Activated T-cell treated with anti-CD3 and anti-CD28 coated beads, Interleukin-2, amount 50 U/mL, for 24 hours (primary cell): Measurements from ENCODE around the gene ANKRD24.
"Not testable (repeated sequence)": the region's sequence is repeated elsewhere in the genome, so short reads cannot be mapped to it uniquely, and the experiment has no call there.

ENCODE experiments used
- DNase-seq: peaks from one replicate; pipeline ENCODE4 v3.0.0-alpha.2; 2020
- H3K27ac Mint-ChIP-seq: 2 replicates; pipeline ENCODE4 v1.8.0; 2020; ENCODE audit warnings: mild to moderate bottlenecking, mixed read lengths
- H3K27me3 Mint-ChIP-seq: 2 replicates; pipeline ENCODE4 v1.8.0; 2020; ENCODE audit warnings: mixed read lengths
- H3K36me3 Mint-ChIP-seq: 2 replicates; pipeline ENCODE4 v1.8.0; 2020; ENCODE audit warnings: low read depth, mixed read lengths
- H3K4me1 Mint-ChIP-seq: 2 replicates; pipeline ENCODE4 v1.8.0; 2020; ENCODE audit warnings: low read depth, mixed read lengths
- H3K4me3 Mint-ChIP-seq: 2 replicates; pipeline ENCODE4 v1.8.0; 2020; ENCODE audit warnings: mild to moderate bottlenecking, moderate library complexity, mixed read lengths
- H3K9me3 Mint-ChIP-seq: 2 replicates; pipeline ENCODE4 v1.8.0; 2020; ENCODE audit warnings: mixed read lengths

The ANKRD24 gene

GRCh38 chr19:4182084-4182810 is at the start of gene ANKRD24, which contains the start of gene SIRT6:
Gene ANKRD24, plus strand, starts transcription at chr19:4182689. Its CDS starts 3,737 bp downstream, at chr19:4186426.
Gene SIRT6, minus strand, starts transcription at chr19:4182563. Its CDS starts 24 bp downstream, at chr19:4182539.
- DNase-seq = peak; percentile 96
- Mint-ChIP-seq H3K36me3 (peaks cover 35% of the 10 kb centered on the region), H3K4me3 (peak within 1 kb of the TSS; percentile 99), H3K27me3 (no peaks in the 10 kb centered on the region), H3K4me1 (peaks cover 38% of the 10 kb centered on the region), H3K9me3 (no peaks in the 10 kb centered on the region), H3K27ac (peak within 1 kb of the TSS; percentile 98)

DNA sequence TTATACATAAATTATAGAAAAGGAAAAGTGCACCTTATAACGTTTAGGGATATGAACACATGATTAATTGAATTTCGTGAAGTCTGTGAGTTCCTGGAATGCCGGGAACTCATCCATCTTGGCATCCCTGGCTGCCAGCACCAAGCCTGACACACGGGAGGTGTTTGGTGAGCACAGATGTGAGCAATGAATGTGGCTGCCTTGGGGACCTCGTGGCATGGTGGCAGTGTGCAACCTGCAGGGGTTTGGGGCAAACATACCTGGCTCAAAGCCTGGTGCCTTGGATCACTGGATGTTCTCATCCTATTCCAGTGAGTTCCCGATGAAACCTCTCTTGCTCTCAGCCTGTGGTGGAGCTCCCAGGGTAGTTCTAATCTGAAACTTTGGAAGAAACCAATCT is 48.1 kb upstream of the ANKRD24 start:
- H3K4me3 Mint-ChIP-seq = no peak overlapping the region
- H3K4me1 Mint-ChIP-seq = peaks cover under 1% of the 10 kb centered on the region
- no peaks in the 10 kb centered on the region for H3K36me3 Mint-ChIP-seq
- H3K27me3 Mint-ChIP-seq = no peaks in the 10 kb centered on the region
- DNase-seq = no peak
- H3K9me3 Mint-ChIP-seq = no peaks in the 10 kb centered on the region
- no peak overlapping the region for H3K27ac Mint-ChIP-seq

GRCh38 chr19:4135386-4135785 is 47.1 kb upstream of the ANKRD24 start:
- not testable (repeated sequence) for H3K4me3 Mint-ChIP-seq, H3K36me3 Mint-ChIP-seq

DNA sequence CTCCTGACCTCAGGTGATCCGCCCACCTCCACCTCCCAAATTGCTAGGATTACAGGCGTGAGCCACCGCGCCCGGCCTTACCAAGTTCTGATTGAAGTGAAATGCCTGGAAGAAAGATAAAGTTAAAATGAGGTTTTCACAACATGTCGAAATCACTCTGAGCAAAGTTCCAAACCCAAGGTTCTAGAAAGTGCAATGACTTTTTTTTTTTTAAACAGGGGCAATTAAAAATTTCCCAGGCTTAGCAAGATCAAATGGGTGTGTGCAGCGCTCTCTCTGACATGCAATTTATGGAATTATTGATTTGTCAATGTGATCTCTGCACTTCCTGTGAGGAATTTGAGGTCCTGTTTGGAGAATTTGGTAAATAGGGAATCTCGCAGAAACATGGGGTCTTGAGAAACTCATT is 45.8 kb upstream of the ANKRD24 start:
- Mint-ChIP-seq H3K4me1 (peaks cover 10% of the 10 kb centered on the region), H3K4me3 (no peak overlapping the region), H3K9me3 (no peaks in the 10 kb centered on the region), H3K27me3 (no peaks in the 10 kb centered on the region), H3K36me3 (no peaks in the 10 kb centered on the region), H3K27ac (no peak overlapping the region)
- no peak for DNase-seq

More at GRCh38 chr19:4135386-4135785, 47.1 kb upstream of the ANKRD24 start:
- H3K4me1 Mint-ChIP-seq, DNase-seq, H3K27ac Mint-ChIP-seq, H3K9me3 Mint-ChIP-seq, H3K27me3 Mint-ChIP-seq: not testable (repeated sequence)

- H3K27me3 Mint-ChIP-seq = no peaks in the 10 kb centered on the region
- no peaks in the 10 kb centered on the region for H3K36me3 Mint-ChIP-seq
These were observed 44.0 kb upstream of the ANKRD24 start for GRCh38 chr19:4138445-4138844.

GRCh38 chr19:4139614-4140236 is 42.8 kb upstream of the ANKRD24 start:
- no peaks in the 10 kb centered on the region for H3K9me3 Mint-ChIP-seq
- H3K27ac Mint-ChIP-seq = no peak overlapping the region
- no peak overlapping the region for H3K4me3 Mint-ChIP-seq

More at GRCh38 chr19:4138445-4138844, 44.0 kb upstream of the ANKRD24 start:
- H3K4me1 Mint-ChIP-seq = peaks cover 10% of the 10 kb centered on the region
- no peaks in the 10 kb centered on the region for H3K9me3 Mint-ChIP-seq
- H3K27ac Mint-ChIP-seq = no peak overlapping the region
- DNase-seq = no peak
- no peak overlapping the region for H3K4me3 Mint-ChIP-seq

DNA sequence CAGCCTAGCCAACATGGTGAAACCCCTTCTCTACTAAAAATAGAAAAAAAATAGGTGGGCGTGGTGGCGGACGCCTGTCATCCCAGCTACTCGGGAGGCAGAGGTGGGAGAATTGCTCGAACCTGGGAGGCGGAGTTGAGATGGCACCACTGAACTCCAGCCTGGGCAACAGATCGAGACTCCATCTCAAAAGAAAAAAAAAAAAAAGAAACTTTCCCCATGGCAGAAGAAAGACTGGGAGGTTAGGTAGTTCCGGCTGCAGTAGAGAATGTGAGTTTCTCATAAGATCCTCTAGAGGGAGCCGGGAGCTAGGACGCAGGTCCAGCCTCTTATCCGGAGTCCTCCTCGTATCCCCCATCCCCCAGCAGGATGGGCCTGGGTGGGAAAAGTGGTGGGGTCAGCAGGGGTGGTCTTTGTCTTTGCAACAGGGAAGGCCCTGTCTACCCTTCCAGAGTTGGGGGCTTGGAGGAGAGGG is 42.2 kb upstream of the ANKRD24 start:
- Mint-ChIP-seq H3K4me3 (peak overlapping the region; percentile 31), H3K27me3 (peaks cover 4% of the 10 kb centered on the region), H3K4me1 (peaks cover 10% of the 10 kb centered on the region), H3K27ac (no peak overlapping the region), H3K9me3 (no peaks in the 10 kb centered on the region), H3K36me3 (no peaks in the 10 kb centered on the region)
- DNase-seq = peak; percentile 54

More at GRCh38 chr19:4139614-4140236, 42.8 kb upstream of the ANKRD24 start:
- peaks cover 10% of the 10 kb centered on the region for H3K4me1 Mint-ChIP-seq
- peaks cover 3% of the 10 kb centered on the region for H3K27me3 Mint-ChIP-seq
- H3K36me3 Mint-ChIP-seq = no peaks in the 10 kb centered on the region
- peak; percentile 94 for DNase-seq

- not testable (repeated sequence) for H3K36me3 Mint-ChIP-seq, H3K27ac Mint-ChIP-seq, H3K9me3 Mint-ChIP-seq, DNase-seq, H3K4me3 Mint-ChIP-seq
- peaks cover 12% of the 10 kb centered on the region for H3K4me1 Mint-ChIP-seq
- peaks cover 12% of the 10 kb centered on the region for H3K27me3 Mint-ChIP-seq
These were observed 39.6 kb upstream of the ANKRD24 start for GRCh38 chr19:4142916-4143315.

GRCh38 chr19:4144666-4145249 is 37.7 kb upstream of the ANKRD24 start:
- Mint-ChIP-seq H3K9me3 (no peaks in the 10 kb centered on the region), H3K4me3 (no peak overlapping the region), H3K36me3 (no peaks in the 10 kb centered on the region), H3K27ac (no peak overlapping the region), H3K27me3 (peaks cover 12% of the 10 kb centered on the region), H3K4me1 (peaks cover 8% of the 10 kb centered on the region)
- no peak for DNase-seq

- Mint-ChIP-seq H3K4me3 (no peak overlapping the region), H3K4me1 (peaks cover 2% of the 10 kb centered on the region), H3K36me3 (no peaks in the 10 kb centered on the region), H3K27me3 (peaks cover 9% of the 10 kb centered on the region), H3K27ac (no peak overlapping the region), H3K9me3 (no peaks in the 10 kb centered on the region)
- DNase-seq = no peak
These were observed 32.8 kb upstream of the ANKRD24 start for GRCh38 chr19:4149518-4150288.

DNA sequence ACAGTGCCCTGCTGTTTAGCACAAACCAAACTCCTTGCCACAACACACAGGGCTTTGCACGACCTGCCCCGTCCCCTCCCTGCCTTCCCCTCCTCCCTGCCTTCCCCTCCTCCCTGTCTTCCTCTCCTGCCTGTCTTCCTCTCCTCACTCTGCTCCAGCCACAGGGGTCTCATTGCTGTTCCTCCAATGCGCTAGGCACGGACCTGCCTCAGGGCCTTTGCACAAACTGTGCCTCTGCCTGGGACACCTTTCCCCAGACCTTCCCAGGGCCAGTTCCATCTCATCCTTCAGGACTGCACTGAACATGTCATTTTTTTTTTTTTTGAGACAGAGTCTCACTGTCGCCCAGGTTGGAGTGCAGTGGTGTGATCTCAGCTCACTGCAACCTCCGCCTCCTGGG is 30.9 kb upstream of the ANKRD24 start:
- DNase-seq = no peak
- H3K36me3 Mint-ChIP-seq = no peaks in the 10 kb centered on the region
- H3K4me3 Mint-ChIP-seq = no peak overlapping the region
- no peaks in the 10 kb centered on the region for H3K4me1 Mint-ChIP-seq
- no peaks in the 10 kb centered on the region for H3K9me3 Mint-ChIP-seq
- no peak overlapping the region for H3K27ac Mint-ChIP-seq
- H3K27me3 Mint-ChIP-seq = peaks cover 3% of the 10 kb centered on the region

DNA sequence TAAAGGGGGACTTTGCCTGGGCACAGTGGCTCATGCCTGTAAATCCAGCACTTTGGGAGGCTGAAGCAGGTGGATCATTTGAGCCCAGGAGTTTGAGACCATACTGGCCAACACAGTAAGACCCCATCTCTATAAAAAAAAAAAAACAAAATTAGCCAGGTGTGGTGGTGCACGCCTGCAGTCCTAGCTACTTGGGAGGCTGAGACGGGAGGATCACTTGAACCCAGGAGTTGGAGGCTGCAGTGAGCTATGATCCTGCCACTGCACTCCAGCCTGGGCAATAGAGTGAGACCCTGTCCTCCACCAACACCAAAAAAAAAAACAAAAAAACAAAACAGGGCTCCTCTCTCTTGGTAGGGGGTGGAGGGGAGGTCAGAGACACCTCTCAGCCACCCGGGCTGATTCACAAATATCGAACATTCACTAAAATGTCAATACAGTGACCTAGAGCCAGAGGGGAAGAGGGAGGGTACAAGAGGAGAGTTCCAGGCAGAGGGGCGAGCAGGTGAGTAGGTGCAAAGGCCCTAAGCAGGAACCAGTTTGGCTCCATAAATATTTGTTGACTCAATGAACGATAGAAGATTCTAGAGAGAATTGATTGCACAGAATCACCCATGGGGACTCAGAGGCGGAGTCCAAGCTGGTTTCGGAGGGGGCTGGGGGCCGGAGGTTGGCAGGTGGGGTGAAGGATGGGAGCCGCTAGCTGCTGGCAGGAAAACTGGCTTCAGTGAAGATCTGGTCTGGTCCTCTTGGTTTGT is 30.1 kb upstream of the ANKRD24 start:
- Mint-ChIP-seq H3K4me3 (no peak overlapping the region), H3K4me1 (no peaks in the 10 kb centered on the region), H3K36me3 (no peaks in the 10 kb centered on the region), H3K9me3 (no peaks in the 10 kb centered on the region), H3K27ac (no peak overlapping the region), H3K27me3 (peaks cover under 1% of the 10 kb centered on the region)
- no peak for DNase-seq

- no peak overlapping the region for H3K27ac Mint-ChIP-seq
- no peaks in the 10 kb centered on the region for H3K36me3 Mint-ChIP-seq
- H3K9me3 Mint-ChIP-seq = no peaks in the 10 kb centered on the region
- no peaks in the 10 kb centered on the region for H3K27me3 Mint-ChIP-seq
- H3K4me3 Mint-ChIP-seq = no peak overlapping the region
- no peak for DNase-seq
- no peaks in the 10 kb centered on the region for H3K4me1 Mint-ChIP-seq
These were observed 27.7 kb upstream of the ANKRD24 start for GRCh38 chr19:4154571-4155312.
